Fibroblast of the aortic adventitia (primary cell): ENCODE results near the gene TM7SF2. TPM values are rescaled to one million over a fixed set of nuclear protein-coding genes. Genes with fewer than 3 reads are reported as not detected.
A peak's percentile ranks its signal among the peaks of the same experiment; 100 is the strongest.

ENCODE experiments used
- DNase-seq: peaks from one replicate; pipeline ENCODE4 v3.0.0-alpha.2; 2010; ENCODE audit warnings: low read depth
- H3K4me3 ChIP-seq: 2 replicates; pipeline ENCODE4 v1.5.1; 2011; ENCODE audit warnings: low read depth, mild to moderate bottlenecking, control low read depth, low read length, moderate library complexity
- CTCF ChIP-seq: IDR thresholded peaks from 2 replicates; pipeline ENCODE4 v1.5.1; 2011; ENCODE audit warnings: mild to moderate bottlenecking, low read length, control low read depth, inconsistent platforms; ENCODE audit not compliant: insufficient read depth
- total RNA-seq: library from RNA; depleted of rRNA; stranded (reverse); fragments of >200 nt; gene quantifications from 2 replicates; pipeline ENCODE4 v1.2.3, GENCODE V29; 2012; ENCODE audit warnings: low replicate concordance

The TM7SF2 gene
- total RNA-seq, 1 donor, result 10.0 TPM

DNA sequence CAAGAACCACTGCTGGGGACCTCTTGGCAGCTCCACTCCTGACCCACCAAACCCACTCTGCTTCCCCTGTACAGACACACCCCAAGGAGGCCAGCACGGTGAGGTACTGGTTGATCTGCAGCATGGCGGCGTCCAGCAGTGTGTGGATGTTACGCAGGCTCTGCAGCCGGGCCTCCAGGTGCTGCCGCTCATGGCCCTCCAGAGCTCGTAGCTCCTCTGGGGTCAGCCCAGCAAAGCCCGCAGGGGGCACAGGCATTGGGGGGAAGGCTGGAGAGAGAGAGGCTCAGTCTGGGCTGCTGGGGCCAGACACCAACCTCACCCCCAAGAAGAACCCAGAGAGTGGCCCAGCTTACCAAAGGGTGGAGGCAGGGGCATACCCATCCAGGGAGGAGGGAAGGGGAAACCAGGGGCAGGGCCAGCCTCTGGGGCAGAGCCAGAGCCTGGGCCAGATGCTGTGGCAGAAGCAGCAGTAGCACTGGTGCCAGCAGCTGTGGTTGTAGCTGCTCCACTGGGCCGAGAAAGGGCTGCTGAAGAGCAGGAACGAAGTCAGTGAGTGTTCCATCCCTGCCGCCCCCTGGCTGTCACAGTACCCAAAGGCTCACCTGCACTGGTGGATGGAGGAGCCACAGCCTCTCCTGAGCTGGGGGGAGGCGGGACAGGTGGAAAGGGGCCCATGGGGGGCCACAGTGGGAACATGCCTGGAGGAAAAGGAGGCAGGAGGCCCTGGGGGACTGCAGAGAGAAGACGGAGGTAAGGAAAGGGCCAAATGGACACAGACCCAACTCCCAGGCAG lies 18.2 kb downstream of the TM7SF2 start:
- DNase-seq, result no peak
- no peak for TF ChIP-seq CTCF

DNA sequence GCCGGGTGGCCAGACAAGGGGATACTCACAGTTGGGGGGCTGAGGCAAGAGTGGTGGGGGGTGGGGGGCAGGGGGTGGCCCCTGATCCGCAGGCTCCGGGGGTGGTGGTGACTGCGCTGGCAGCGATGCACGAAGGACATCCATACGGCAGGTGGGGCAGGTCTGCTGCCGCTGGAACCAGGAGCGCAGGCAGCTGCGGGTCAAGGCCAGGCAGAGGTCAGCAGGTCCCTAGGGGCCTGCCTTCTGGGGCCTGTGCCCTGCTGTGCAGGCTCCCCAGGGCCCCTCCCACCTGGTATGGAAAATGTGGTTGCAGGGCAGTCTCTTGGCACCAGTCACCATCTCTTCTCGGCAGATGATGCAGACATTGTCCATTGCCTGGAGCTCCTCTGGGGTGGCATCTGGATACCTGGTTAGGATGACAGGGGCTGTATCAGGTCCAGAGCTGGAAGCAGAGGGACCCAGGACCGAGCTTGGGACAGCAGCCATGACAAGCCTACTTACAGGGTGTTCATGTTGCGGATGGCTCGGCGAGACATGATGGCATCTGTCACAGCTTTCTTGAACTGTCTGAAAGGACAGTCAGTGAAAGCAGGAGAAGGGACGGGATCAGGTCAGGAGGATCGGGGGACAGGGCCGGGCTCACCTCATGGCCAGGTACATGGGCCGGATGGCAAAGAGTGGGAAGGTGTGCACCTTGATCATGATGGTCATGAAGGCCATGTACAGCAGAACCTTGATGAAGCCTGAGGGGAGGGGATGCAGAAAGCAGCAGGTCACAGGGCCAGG lies 19.2 kb downstream of the TM7SF2 start:
- TF ChIP-seq CTCF, result no peak
- H3K4me3 ChIP-seq, result no peak overlapping the region
- DNase-seq, result no peak

More for the DNA sequence above, 18.2 kb downstream of the TM7SF2 start:
- H3K4me3 ChIP-seq, result no peak overlapping the region

GRCh38 chr11:65131417-65131776 lies 19.7 kb downstream of the TM7SF2 start:
- H3K4me3 ChIP-seq, result no peak overlapping the region
- no peak for TF ChIP-seq CTCF
- no peak for DNase-seq

GRCh38 chr11:65131895-65132237 lies 20.2 kb downstream of the TM7SF2 start:
- no peak overlapping the region for H3K4me3 ChIP-seq
- no peak for TF ChIP-seq CTCF
- DNase-seq, result no peak

DNA sequence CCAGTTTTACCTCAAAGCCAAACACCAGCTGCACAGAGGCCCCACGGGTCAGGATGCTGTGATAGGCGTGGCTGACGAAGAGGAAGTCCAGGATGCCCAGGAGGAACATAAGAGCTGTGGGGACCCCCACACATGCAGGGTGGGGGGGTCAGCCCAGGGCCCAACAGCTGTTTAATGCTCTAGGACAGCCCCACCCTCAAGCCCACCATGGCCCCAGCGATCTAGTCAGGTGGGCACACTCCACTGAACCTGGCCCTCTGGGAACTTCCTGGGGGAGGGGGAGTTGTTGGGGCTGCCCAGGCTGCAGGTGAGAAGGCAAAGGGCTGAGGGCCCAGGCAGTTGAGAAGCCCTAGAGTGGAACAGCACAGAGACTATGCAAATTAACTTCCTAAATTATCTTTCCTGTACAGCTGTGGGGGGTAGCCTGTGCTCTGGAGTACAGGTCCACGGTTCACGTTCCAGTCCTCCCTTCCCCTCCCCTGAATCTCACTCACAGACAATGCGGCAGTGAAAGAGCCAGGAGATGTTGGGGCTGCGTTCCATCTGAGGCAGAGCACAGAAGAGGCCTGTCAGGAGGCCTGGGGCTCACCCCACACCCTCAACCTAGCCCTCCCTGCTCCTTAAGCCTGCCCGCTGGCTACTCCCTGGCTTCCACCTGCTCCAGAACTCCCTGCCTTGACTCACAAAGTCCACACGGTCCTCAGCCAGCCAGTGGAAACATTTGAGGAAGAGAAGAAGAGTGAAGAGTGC lies 20.7 kb downstream of the TM7SF2 start:
- H3K4me3 ChIP-seq, result peak overlapping the region; percentile 94

More for the DNA sequence above, 20.7 kb downstream of the TM7SF2 start:
- no peak for TF ChIP-seq CTCF
- no peak for DNase-seq
